ENCODE measurements around the gene MALSU1.
"Not testable (repeated sequence)": the region's sequence is repeated elsewhere in the genome, so short reads cannot be mapped to it uniquely, and the experiment has no call there.

Gene MALSU1

GRCh38 chr7:23308754-23309153 is 9.6 kb downstream of the MALSU1 start:
- peaks cover 36% of the 10 kb centered on the region for H3K79me2 ChIP-seq (ENCODE audit: insufficient read depth, low read length)

GRCh38 chr7:23312141-23312540 is 13.0 kb downstream of the MALSU1 start:
- H3K9ac ChIP-seq (ENCODE audit: low read depth, low read length); H2AFZ ChIP-seq (ENCODE audit: low read depth, low read length); H3K4me1 ChIP-seq (ENCODE audit: insufficient read depth, low read length); H3K4me2 ChIP-seq (ENCODE audit: insufficient read depth, low read length); H3K27ac ChIP-seq (ENCODE audit: low read length); ATAC-seq (ENCODE audit: insufficient read depth, low read depth); H3K4me3 ChIP-seq (ENCODE audit: low read depth in 1 of 2, low read length in 2 of 2); DNase-seq; H3K9me3 ChIP-seq (ENCODE audit: insufficient read depth, low read length, severe bottlenecking); H3K27me3 ChIP-seq (ENCODE audit: insufficient read depth, low read length, poor library complexity); H3K79me2 ChIP-seq (ENCODE audit: insufficient read depth, low read length): not testable (repeated sequence)
- peaks cover 37% of the 10 kb centered on the region for H3K36me3 ChIP-seq (ENCODE audit: insufficient read depth, low read length)
- peaks cover 11% of the 10 kb centered on the region; the same call in 1 of the 2 replicates for H4K20me1 ChIP-seq (ENCODE audit: insufficient read depth, low read length)

More at GRCh38 chr7:23308754-23309153, 9.6 kb downstream of the MALSU1 start:
- H3K4me3 ChIP-seq (ENCODE audit: low read depth in 1 of 2, low read length in 2 of 2), result no peak overlapping the region
- H4K20me1 ChIP-seq (ENCODE audit: insufficient read depth, low read length), result peaks cover 11% of the 10 kb centered on the region; the same call in 1 of the 2 replicates
- H3K36me3 ChIP-seq (ENCODE audit: insufficient read depth, low read length), result peaks cover 44% of the 10 kb centered on the region
- no peaks in the 10 kb centered on the region for H3K27me3 ChIP-seq (ENCODE audit: insufficient read depth, low read length, poor library complexity)
- no peaks in the 10 kb centered on the region for H3K4me1 ChIP-seq (ENCODE audit: insufficient read depth, low read length)
- H2AFZ ChIP-seq (ENCODE audit: low read depth, low read length), result no peak overlapping the region
- H3K9me3 ChIP-seq (ENCODE audit: insufficient read depth, low read length, severe bottlenecking), result no peaks in the 10 kb centered on the region
- TF ChIP-seq EZH2 (IDR thresholded peaks at IDR 0.05; ENCODE audit: borderline replicate concordance, low read depth, low read length, severe bottlenecking), result no peak
- TF ChIP-seq CTCF (IDR thresholded peaks at IDR 0.05; ENCODE audit: borderline replicate concordance, extremely low read depth, low read length, poor library complexity, severe bottlenecking), result no peak
- H3K27ac ChIP-seq (ENCODE audit: low read length), result no peak overlapping the region
- no peak overlapping the region for H3K4me2 ChIP-seq (ENCODE audit: insufficient read depth, low read length)
- H3K9ac ChIP-seq (ENCODE audit: low read depth, low read length), result no peak overlapping the region
- ATAC-seq (ENCODE audit: insufficient read depth, low read depth) (no peak), DNase-seq (no peak)

- no peak for TF ChIP-seq EZH2 (IDR thresholded peaks at IDR 0.05; ENCODE audit: borderline replicate concordance, low read depth, low read length, severe bottlenecking)
- no peak for TF ChIP-seq CTCF (IDR thresholded peaks at IDR 0.05; ENCODE audit: borderline replicate concordance, extremely low read depth, low read length, poor library complexity, severe bottlenecking)
- no peaks in the 10 kb centered on the region for H3K27me3 ChIP-seq (ENCODE audit: insufficient read depth, low read length, poor library complexity)
- no peaks in the 10 kb centered on the region for H3K9me3 ChIP-seq (ENCODE audit: insufficient read depth, low read length, severe bottlenecking)
- H4K20me1 ChIP-seq (ENCODE audit: insufficient read depth, low read length), result no peaks in the 10 kb centered on the region
- H3K9ac ChIP-seq (ENCODE audit: low read depth, low read length), result no peak overlapping the region
- H3K79me2 ChIP-seq (ENCODE audit: insufficient read depth, low read length), result no peaks in the 10 kb centered on the region
- peaks cover 5% of the 10 kb centered on the region; the same call in 1 of the 2 replicates for H3K36me3 ChIP-seq (ENCODE audit: insufficient read depth, low read length)
- H3K4me1 ChIP-seq (ENCODE audit: insufficient read depth, low read length), result no peaks in the 10 kb centered on the region
- no peak for ATAC-seq (ENCODE audit: insufficient read depth, low read depth)
- H2AFZ ChIP-seq (ENCODE audit: low read depth, low read length), result no peak overlapping the region
- DNase-seq, result no peak
- H3K27ac ChIP-seq (ENCODE audit: low read length), result no peak overlapping the region
- H3K4me3 ChIP-seq (ENCODE audit: low read depth in 1 of 2, low read length in 2 of 2), result no peak overlapping the region
- no peak overlapping the region for H3K4me2 ChIP-seq (ENCODE audit: insufficient read depth, low read length)
Observed at GRCh38 chr7:23315366-23315765, 16.2 kb downstream of the MALSU1 start.

GRCh38 chr7:23331132-23331531 is 32.0 kb downstream of the MALSU1 start:
- H4K20me1 ChIP-seq (ENCODE audit: insufficient read depth, low read length), result no peaks in the 10 kb centered on the region
- H2AFZ ChIP-seq (ENCODE audit: low read depth, low read length), result no peak overlapping the region
- TF ChIP-seq EZH2 (IDR thresholded peaks at IDR 0.05; ENCODE audit: borderline replicate concordance, low read depth, low read length, severe bottlenecking), result no peak
- TF ChIP-seq CTCF (IDR thresholded peaks at IDR 0.05; ENCODE audit: borderline replicate concordance, extremely low read depth, low read length, poor library complexity, severe bottlenecking), result no peak
- H3K4me3 ChIP-seq (ENCODE audit: low read depth in 1 of 2, low read length in 2 of 2), result no peak overlapping the region
- no peaks in the 10 kb centered on the region for H3K4me1 ChIP-seq (ENCODE audit: insufficient read depth, low read length)
- H3K4me2 ChIP-seq (ENCODE audit: insufficient read depth, low read length), result no peak overlapping the region
- no peak overlapping the region for H3K27ac ChIP-seq (ENCODE audit: low read length)
- no peaks in the 10 kb centered on the region for H3K9me3 ChIP-seq (ENCODE audit: insufficient read depth, low read length, severe bottlenecking)
- no peak overlapping the region for H3K9ac ChIP-seq (ENCODE audit: low read depth, low read length)
- no peaks in the 10 kb centered on the region for H3K27me3 ChIP-seq (ENCODE audit: insufficient read depth, low read length, poor library complexity)
- DNase-seq (no peak), ATAC-seq (ENCODE audit: insufficient read depth, low read depth) (no peak)
- H3K36me3 ChIP-seq (ENCODE audit: insufficient read depth, low read length), result no peaks in the 10 kb centered on the region
- H3K79me2 ChIP-seq (ENCODE audit: insufficient read depth, low read length), result no peaks in the 10 kb centered on the region

Data from DND-41 (cell line).